Liver (tissue), 3 donors: Measurements from ENCODE around the gene LRRC10B.

Experiments used
- GABPA ChIP-seq, 2 donors: IDR thresholded peaks in 1 of 2; conservative IDR thresholded peaks in 1 of 2; 2 replicates each; pipeline ENCODE4 v1.6.1; 2016; ENCODE audit warnings: antibody characterized with exemption in 2 of 2, mild to moderate bottlenecking in 1 of 2, moderate library complexity in 1 of 2
- SP1 ChIP-seq: IDR thresholded peaks from 2 replicates; pipeline ENCODE4 v1.6.1; 2018; ENCODE audit warnings: antibody characterized with exemption, mild to moderate bottlenecking
- ZBTB33 ChIP-seq: IDR thresholded peaks from 2 replicates; pipeline ENCODE4 v1.6.1; 2016; ENCODE audit warnings: antibody characterized with exemption
- TF ChIP-seq, protein P1 (sequence below): fragments of 150-350 bp; IDR thresholded peaks from 2 replicates; pipeline ENCODE4 v1.5.1; 2017; ENCODE audit warnings: improper control_type of control experiment, low read depth, low read length; ENCODE audit not compliant: missing input control
- donor health status: healthy.
- donor health status: healthy.

DNA sequence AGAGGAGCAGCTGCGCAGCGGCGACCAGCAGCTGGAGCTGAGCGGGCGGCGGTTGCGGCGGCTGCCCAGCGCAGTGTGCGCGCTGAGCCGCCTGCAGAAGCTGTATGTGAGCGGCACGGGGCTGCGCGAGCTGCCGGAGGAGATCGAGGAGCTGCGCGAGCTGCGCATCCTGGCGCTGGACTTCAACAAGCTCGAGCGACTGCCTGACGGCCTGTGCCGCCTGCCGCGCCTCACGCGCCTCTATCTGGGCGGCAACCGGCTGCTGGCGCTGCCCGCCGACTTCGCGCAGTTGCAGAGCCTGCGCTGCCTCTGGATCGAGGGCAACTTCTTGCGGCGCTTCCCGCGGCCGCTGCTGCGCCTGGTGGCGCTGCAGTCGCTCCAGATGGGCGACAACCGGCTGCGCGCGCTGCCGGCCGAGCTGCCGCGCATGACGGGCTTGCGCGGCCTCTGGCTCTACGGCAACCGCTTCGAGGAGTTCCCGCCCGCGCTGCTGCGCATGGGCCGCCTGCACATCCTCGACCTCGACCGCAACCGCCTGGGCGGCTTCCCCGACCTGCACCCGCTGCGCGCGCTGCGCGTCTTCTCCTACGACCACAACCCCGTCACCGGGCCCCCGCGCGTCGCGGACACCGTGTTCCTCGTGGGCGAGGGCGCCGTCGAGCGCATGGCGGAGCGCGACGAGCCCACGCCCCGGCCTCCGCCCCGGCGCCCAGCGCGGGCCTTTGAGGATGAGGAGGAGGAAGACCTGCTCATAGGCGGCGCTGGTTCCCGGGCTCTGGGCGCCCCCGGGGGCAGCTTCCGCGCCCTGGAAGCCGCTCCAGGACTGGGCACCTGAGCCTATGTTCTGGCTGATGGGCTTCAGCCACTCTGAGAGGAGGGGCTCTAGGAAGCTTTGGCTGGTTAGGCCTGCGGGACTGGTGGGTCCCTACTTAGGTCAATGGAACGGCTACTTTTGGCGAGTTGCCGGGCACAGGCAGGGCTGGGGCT lies 787 bp downstream of the LRRC10B start:
- TF ChIP-seq, protein P1, sequence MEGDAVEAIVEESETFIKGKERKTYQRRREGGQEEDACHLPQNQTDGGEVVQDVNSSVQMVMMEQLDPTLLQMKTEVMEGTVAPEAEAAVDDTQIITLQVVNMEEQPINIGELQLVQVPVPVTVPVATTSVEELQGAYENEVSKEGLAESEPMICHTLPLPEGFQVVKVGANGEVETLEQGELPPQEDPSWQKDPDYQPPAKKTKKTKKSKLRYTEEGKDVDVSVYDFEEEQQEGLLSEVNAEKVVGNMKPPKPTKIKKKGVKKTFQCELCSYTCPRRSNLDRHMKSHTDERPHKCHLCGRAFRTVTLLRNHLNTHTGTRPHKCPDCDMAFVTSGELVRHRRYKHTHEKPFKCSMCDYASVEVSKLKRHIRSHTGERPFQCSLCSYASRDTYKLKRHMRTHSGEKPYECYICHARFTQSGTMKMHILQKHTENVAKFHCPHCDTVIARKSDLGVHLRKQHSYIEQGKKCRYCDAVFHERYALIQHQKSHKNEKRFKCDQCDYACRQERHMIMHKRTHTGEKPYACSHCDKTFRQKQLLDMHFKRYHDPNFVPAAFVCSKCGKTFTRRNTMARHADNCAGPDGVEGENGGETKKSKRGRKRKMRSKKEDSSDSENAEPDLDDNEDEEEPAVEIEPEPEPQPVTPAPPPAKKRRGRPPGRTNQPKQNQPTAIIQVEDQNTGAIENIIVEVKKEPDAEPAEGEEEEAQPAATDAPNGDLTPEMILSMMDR = peak; percentile 64
- TF ChIP-seq SP1 (no peak), ZBTB33 (no peak), GABPA (IDR thresholded peaks at IDR 0.05 in 1 of 2, conservative IDR thresholded peaks at IDR 0.05 in 1 of 2) (no peak)
